Epithelial cell of proximal tubule (primary cell): ENCODE data around the gene TMEM63A. TPM values are rescaled to one million over a fixed set of nuclear protein-coding genes. Genes with fewer than 3 reads are reported as not detected.

Experiments
- DNase-seq: peaks from one replicate; pipeline ENCODE4 v3.0.0-alpha.2; 2011; ENCODE audit warnings: low read depth
- H3K4me3 ChIP-seq: 2 replicates; pipeline ENCODE4 v1.5.1; 2011; ENCODE audit warnings: low read depth, mild to moderate bottlenecking, low read length
- CTCF ChIP-seq: conservative IDR thresholded peaks from 2 replicates; pipeline ENCODE4 v1.5.1; 2012; ENCODE audit warnings: low read depth, mild to moderate bottlenecking, low read length
- total RNA-seq: library from RNA; depleted of rRNA; stranded (reverse); fragments of >200 nt; gene quantifications from 2 replicates; pipeline ENCODE4 v1.2.3, GENCODE V29; 2015

The TMEM63A gene
- total RNA-seq, 1 donor from 2014 or later = 19.5 TPM

- TF ChIP-seq CTCF = no peak
- H3K4me3 ChIP-seq = no peak overlapping the region
- DNase-seq = no peak
Observed at GRCh38 chr1:225825607-225826007, 56.6 kb downstream of the TMEM63A start.

- DNase-seq = no peak
- TF ChIP-seq CTCF = no peak
Observed at GRCh38 chr1:225825078-225825477, 57.1 kb downstream of the TMEM63A start.

DNA sequence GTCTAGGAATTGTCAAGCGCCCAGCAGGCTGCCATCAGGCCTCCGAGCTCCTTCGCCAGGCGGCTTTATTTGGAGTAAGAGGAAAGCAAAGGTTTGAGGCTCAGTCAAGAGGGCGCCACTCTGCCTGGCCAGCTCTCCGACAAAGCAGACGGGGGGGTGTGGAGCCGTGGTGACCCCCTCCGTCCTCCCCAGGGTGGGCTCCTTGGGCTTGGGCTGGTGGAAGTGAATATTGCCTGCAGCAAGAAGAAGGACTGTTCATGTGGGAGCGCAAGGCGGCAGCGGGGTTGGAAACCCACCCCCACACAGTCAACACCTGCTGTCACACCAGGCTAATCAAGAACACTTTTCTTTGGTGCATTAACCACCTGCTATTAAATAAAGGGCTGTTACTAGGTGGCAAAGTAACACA, 57.6 kb downstream of the TMEM63A start:
- no peak overlapping the region for H3K4me3 ChIP-seq
- TF ChIP-seq CTCF = no peak
- DNase-seq = no peak

More at GRCh38 chr1:225825078-225825477, 57.1 kb downstream of the TMEM63A start:
- no peak overlapping the region for H3K4me3 ChIP-seq

GRCh38 chr1:225823811-225824261, 58.3 kb downstream of the TMEM63A start:
- DNase-seq = no peak

GRCh38 chr1:225822655-225823403, 59.4 kb downstream of the TMEM63A start:
- DNase-seq = no peak
- no peak overlapping the region for H3K4me3 ChIP-seq
- TF ChIP-seq CTCF = no peak

More at GRCh38 chr1:225823811-225824261, 58.3 kb downstream of the TMEM63A start:
- no peak for TF ChIP-seq CTCF
- H3K4me3 ChIP-seq = no peak overlapping the region

GRCh38 chr1:225820522-225821120, 61.6 kb downstream of the TMEM63A start:
- no peak overlapping the region for H3K4me3 ChIP-seq
- no peak for TF ChIP-seq CTCF
- no peak for DNase-seq
